SW 1271 (cell line): ENCODE data around the gene GNAO1.

Source experiments
- DNase-seq, 2 experiments: peaks; one replicate each; lab custom pipeline; 2025; lab: John Stamatoyannopoulos, UW

Gene GNAO1

GRCh38 chr16:56401482-56401881 lies 210.2 kb downstream of the GNAO1 start:
- DNase-seq = no peak

GRCh38 chr16:56405977-56406672 lies 214.8 kb downstream of the GNAO1 start:
- DNase-seq = no peak
